ENCODE measurements around the gene SHANK1. TPM values are rescaled to one million over a fixed set of nuclear protein-coding genes. Genes with fewer than 3 reads are reported as not detected.

SHANK1 gene
- total RNA-seq, 3 donors from 2014 or later, result 0.59 to 0.98 TPM; not detected in 1

- intact Hi-C loops (cut with DNase I; ENCODE audit: low total_unique reads), result no loop called here
- no peaks in the 10 kb centered on the region for H3K4me1 ChIP-seq
- no peak overlapping the region for H3K27ac ChIP-seq
- H3K27me3 ChIP-seq, result peaks cover 0 to 54% of the 10 kb centered on the region in 2 donors
- H3K9me3 ChIP-seq, result peaks cover 0 to 12% of the 10 kb centered on the region in 2 donors
- no peaks in the 10 kb centered on the region for H3K36me3 ChIP-seq
- DNase-seq (ENCODE audit: low spot score in 2 of 2), result no peak
- H3K4me3 ChIP-seq, result no peak overlapping the region
- TF ChIP-seq, protein P1, sequence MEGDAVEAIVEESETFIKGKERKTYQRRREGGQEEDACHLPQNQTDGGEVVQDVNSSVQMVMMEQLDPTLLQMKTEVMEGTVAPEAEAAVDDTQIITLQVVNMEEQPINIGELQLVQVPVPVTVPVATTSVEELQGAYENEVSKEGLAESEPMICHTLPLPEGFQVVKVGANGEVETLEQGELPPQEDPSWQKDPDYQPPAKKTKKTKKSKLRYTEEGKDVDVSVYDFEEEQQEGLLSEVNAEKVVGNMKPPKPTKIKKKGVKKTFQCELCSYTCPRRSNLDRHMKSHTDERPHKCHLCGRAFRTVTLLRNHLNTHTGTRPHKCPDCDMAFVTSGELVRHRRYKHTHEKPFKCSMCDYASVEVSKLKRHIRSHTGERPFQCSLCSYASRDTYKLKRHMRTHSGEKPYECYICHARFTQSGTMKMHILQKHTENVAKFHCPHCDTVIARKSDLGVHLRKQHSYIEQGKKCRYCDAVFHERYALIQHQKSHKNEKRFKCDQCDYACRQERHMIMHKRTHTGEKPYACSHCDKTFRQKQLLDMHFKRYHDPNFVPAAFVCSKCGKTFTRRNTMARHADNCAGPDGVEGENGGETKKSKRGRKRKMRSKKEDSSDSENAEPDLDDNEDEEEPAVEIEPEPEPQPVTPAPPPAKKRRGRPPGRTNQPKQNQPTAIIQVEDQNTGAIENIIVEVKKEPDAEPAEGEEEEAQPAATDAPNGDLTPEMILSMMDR (IDR thresholded peaks at IDR 0.05), result no peak
Observed at GRCh38 chr19:50652722-50653121, 66.9 kb downstream of the SHANK1 start.

- Histone ChIP-seq H3K4me3 (no peak overlapping the region), H3K27ac (no peak overlapping the region), H3K27me3 (peaks cover 0 to 64% of the 10 kb centered on the region in 2 donors), H3K4me1 (no peaks in the 10 kb centered on the region), H3K9me3 (peaks cover 0 to 12% of the 10 kb centered on the region in 2 donors), H3K36me3 (no peaks in the 10 kb centered on the region)
- TF ChIP-seq, protein P1 (IDR thresholded peaks at IDR 0.05), result no peak
- TF ChIP-seq POLR2A (IDR thresholded peaks at IDR 0.05) (no peak), POLR2AphosphoS5 (IDR thresholded peaks at IDR 0.05) (no peak)
- DNase-seq (ENCODE audit: low spot score in 2 of 2), result no peak
- intact Hi-C loops (cut with DNase I; ENCODE audit: low total_unique reads), result no loop called here
Observed at GRCh38 chr19:50651174-50651573, 68.4 kb downstream of the SHANK1 start.

DNA sequence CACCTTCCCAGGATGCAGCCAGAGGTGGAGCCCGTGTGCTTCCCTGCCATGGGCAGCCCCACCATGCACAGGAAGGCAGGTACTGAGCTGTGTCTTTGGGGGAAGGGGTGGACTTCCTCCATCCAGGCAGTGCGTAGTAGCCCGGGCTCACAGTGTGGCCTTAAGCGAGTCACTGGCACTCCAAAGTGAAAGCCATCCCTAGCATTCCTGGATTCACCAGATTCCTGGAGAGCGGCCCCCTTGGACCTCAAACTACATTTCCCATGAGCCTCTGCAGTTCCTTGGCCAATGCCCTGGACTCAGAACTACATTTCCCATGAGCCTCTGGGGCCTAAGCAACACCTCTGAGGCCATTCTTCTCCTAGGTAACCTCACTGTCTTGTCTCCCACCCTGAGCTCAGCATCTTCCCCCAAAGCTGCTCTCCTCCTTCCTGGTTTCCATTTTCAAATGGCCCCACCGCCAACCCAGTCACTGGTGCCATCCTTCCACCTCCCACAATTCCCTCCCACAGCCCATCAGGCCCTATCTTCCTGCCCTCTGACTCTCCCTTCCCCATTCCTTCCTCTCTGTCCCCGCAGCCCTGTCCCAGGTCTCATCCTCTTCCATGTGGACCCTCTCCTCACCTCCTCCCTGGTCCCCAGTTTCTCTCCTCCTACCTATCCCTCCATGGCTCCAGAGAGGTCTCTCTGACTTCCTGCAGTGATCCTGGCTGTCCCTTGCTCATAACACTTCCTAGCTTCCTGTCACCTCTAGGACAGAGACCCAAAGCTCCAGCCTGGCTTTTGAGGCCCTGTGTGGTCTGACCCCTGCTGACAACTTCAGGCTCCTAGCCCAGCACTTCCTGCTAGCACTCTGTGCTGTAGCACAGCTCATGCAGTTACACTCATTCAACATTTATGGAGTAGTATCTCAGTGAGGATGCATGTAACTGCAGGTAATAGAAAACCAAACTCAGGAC lies 69.9 kb downstream of the SHANK1 start, which contains the start of gene C19orf81:
Gene C19orf81 (plus strand): TSS at position 13 of the 959 bp plus-strand sequence. CDS start 0 bp downstream, at position 13.
- no peak for TF ChIP-seq POLR2A (IDR thresholded peaks at IDR 0.05)
- TF ChIP-seq POLR2AphosphoS5 (IDR thresholded peaks at IDR 0.05), result no peak
- TF ChIP-seq, protein P1 (IDR thresholded peaks at IDR 0.05), result no peak

GRCh38 chr19:50648659-50649058 lies 70.9 kb downstream of the SHANK1 start:
- no peaks in the 10 kb centered on the region for H3K9me3 ChIP-seq
- no peak overlapping the region for H3K27ac ChIP-seq
- no peak for DNase-seq (ENCODE audit: low spot score in 2 of 2)
- no peaks in the 10 kb centered on the region for H3K36me3 ChIP-seq
- peaks cover 0 to 71% of the 10 kb centered on the region in 2 donors for H3K27me3 ChIP-seq
- no peak overlapping the region for H3K4me3 ChIP-seq
- H3K4me1 ChIP-seq, result no peaks in the 10 kb centered on the region
- TF ChIP-seq, protein P1 (IDR thresholded peaks at IDR 0.05), result no peak
- TF ChIP-seq POLR2A (IDR thresholded peaks at IDR 0.05), result no peak
- intact Hi-C loops (cut with DNase I; ENCODE audit: low total_unique reads), result no loop called here

More for the DNA sequence above, 69.9 kb downstream of the SHANK1 start, which contains the start of gene C19orf81:
- H3K27ac ChIP-seq, result no peak within 1 kb of the TSS
- H3K4me3 ChIP-seq, result no peak within 1 kb of the TSS
- intact Hi-C loops (cut with DNase I; ENCODE audit: low total_unique reads), result no loop called here
- DNase-seq (ENCODE audit: low spot score in 2 of 2), result no peak
- no peaks in the 10 kb centered on the region for H3K4me1 ChIP-seq
- no peaks in the 10 kb centered on the region for H3K9me3 ChIP-seq
- H3K27me3 ChIP-seq, result peaks cover 0 to 66% of the 10 kb centered on the region in 2 donors
- H3K36me3 ChIP-seq, result no peaks in the 10 kb centered on the region
